KMS-11 (cell line): ENCODE data around the gene MBIP.

Experiments used
- H2AFZ ChIP-seq: fragments of 200-600 bp; sonication (generic); 2 replicates; pipeline ENCODE4 v1.6.1; 2016; ENCODE audit warnings: antibody characterized with exemption, mixed run types, low read depth
- H3K27ac ChIP-seq: fragments of 200-600 bp; sonication (generic); 2 replicates; pipeline ENCODE4 v1.6.1; 2016; ENCODE audit warnings: mild to moderate bottlenecking, mixed run types
- H3K27me3 ChIP-seq: fragments of 200-600 bp; sonication (generic); 2 replicates; pipeline ENCODE4 v1.6.1; 2017; ENCODE audit warnings: mild to moderate bottlenecking, low read depth, mixed run types, moderate library complexity; ENCODE audit not compliant: insufficient read depth
- H3K36me3 ChIP-seq: fragments of 200-600 bp; sonication (generic); 2 replicates; pipeline ENCODE4 v1.6.1; 2017; ENCODE audit warnings: mild to moderate bottlenecking, mixed run types; ENCODE audit not compliant: insufficient read depth
- H3K4me1 ChIP-seq: fragments of 200-600 bp; sonication (generic); 2 replicates; pipeline ENCODE4 v1.6.1; 2016; ENCODE audit warnings: mild to moderate bottlenecking, low read depth, mixed run types; ENCODE audit not compliant: poor library complexity, severe bottlenecking
- H3K4me2 ChIP-seq: fragments of 200-600 bp; sonication (generic); 2 replicates; pipeline ENCODE4 v1.7.0; 2016; ENCODE audit warnings: mild to moderate bottlenecking, mixed run types
- H3K4me3 ChIP-seq: fragments of 200-600 bp; sonication (generic); IDR thresholded peaks from 2 replicates; pipeline ENCODE4 v1.6.1; 2017; ENCODE audit warnings: low read depth, low read length, mixed read lengths; ENCODE audit not compliant: insufficient read depth
- H3K79me2 ChIP-seq: fragments of 200-600 bp; sonication (generic); 2 replicates; pipeline ENCODE4 v1.6.1; 2016; ENCODE audit warnings: low read depth, mixed run types; ENCODE audit not compliant: insufficient read depth
- H3K9ac ChIP-seq: fragments of 200-600 bp; sonication (generic); 2 replicates; pipeline ENCODE4 v1.6.1; 2016; ENCODE audit warnings: mild to moderate bottlenecking, mixed run types
- H4K20me1 ChIP-seq: fragments of 200-600 bp; sonication (generic); 2 replicates; pipeline ENCODE4 v1.6.1; 2016; ENCODE audit warnings: mild to moderate bottlenecking, mixed run types; ENCODE audit not compliant: insufficient read depth
- TF ChIP-seq, protein P1 (sequence below): fragments of 200-600 bp; sonication (generic); conservative IDR thresholded peaks from 2 replicates; pipeline ENCODE4 v1.6.1; 2017; ENCODE audit warnings: low read depth, mild to moderate bottlenecking, antibody characterized with exemption, low read length, moderate library complexity, mixed read lengths

Gene MBIP

GRCh38 chr14:36325853-36326252 lies 5.4 kb upstream of the MBIP start:
- Histone ChIP-seq H3K4me3 (no peak overlapping the region), H3K4me2 (no peak overlapping the region), H3K27ac (no peak overlapping the region), H3K9ac (no peak overlapping the region), H3K27me3 (no peaks in the 10 kb centered on the region), H2AFZ (no peak overlapping the region), H3K36me3 (no peaks in the 10 kb centered on the region), H3K79me2 (no peaks in the 10 kb centered on the region), H4K20me1 (no peaks in the 10 kb centered on the region), H3K4me1 (no peaks in the 10 kb centered on the region)
- TF ChIP-seq, protein P1, sequence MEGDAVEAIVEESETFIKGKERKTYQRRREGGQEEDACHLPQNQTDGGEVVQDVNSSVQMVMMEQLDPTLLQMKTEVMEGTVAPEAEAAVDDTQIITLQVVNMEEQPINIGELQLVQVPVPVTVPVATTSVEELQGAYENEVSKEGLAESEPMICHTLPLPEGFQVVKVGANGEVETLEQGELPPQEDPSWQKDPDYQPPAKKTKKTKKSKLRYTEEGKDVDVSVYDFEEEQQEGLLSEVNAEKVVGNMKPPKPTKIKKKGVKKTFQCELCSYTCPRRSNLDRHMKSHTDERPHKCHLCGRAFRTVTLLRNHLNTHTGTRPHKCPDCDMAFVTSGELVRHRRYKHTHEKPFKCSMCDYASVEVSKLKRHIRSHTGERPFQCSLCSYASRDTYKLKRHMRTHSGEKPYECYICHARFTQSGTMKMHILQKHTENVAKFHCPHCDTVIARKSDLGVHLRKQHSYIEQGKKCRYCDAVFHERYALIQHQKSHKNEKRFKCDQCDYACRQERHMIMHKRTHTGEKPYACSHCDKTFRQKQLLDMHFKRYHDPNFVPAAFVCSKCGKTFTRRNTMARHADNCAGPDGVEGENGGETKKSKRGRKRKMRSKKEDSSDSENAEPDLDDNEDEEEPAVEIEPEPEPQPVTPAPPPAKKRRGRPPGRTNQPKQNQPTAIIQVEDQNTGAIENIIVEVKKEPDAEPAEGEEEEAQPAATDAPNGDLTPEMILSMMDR: no peak

- no peak overlapping the region for H3K9ac ChIP-seq
- H3K79me2 ChIP-seq: peaks cover 3% of the 10 kb centered on the region; the same call in 1 of the 2 replicates
- no peak overlapping the region for H2AFZ ChIP-seq
- no peaks in the 10 kb centered on the region for H3K4me1 ChIP-seq
- no peak overlapping the region for H3K4me3 ChIP-seq
- no peak overlapping the region for H3K4me2 ChIP-seq
- no peaks in the 10 kb centered on the region for H4K20me1 ChIP-seq
- TF ChIP-seq, protein P1: no peak
- no peaks in the 10 kb centered on the region for H3K27me3 ChIP-seq
- H3K36me3 ChIP-seq: no peaks in the 10 kb centered on the region
- H3K27ac ChIP-seq: no peak overlapping the region
These were observed 4.5 kb upstream of the MBIP start for GRCh38 chr14:36324897-36325296.

GRCh38 chr14:36320897-36321381 lies 502 bp upstream of the MBIP start:
- H3K79me2 ChIP-seq: peaks cover 42% of the 10 kb centered on the region
- H3K4me3 ChIP-seq: no peak overlapping the region
- peak overlapping the region; percentile 29; the same call in 1 of the 2 replicates for H3K4me2 ChIP-seq
- no peaks in the 10 kb centered on the region for H4K20me1 ChIP-seq
- peak overlapping the region; percentile 30; the same call in 1 of the 2 replicates for H3K27ac ChIP-seq
- H3K36me3 ChIP-seq: no peaks in the 10 kb centered on the region
- TF ChIP-seq, protein P1: no peak
- peak overlapping the region; percentile 90 for H2AFZ ChIP-seq
- no peak overlapping the region; the same call in 1 of the 2 replicates for H3K9ac ChIP-seq
- peaks cover 13% of the 10 kb centered on the region for H3K4me1 ChIP-seq
- no peaks in the 10 kb centered on the region for H3K27me3 ChIP-seq

DNA sequence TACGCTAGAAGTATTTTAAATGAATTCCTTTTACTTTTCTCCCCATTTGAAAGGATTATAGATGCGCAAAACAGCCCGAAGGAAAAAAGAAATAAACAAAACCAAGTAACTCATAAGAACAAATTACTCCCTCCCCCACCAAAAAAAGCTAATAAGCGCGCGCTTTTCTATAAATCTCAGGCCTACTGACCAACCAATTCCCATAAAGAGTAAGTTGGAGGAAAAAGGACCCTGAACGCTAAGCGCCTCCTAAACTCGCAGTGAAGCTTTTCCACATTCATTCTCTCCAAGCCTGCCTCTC lies 588 bp downstream of the MBIP start:
- Histone ChIP-seq H3K27me3 (no peaks in the 10 kb centered on the region), H4K20me1 (no peaks in the 10 kb centered on the region), H3K9ac (peak overlapping the region; percentile 74), H3K79me2 (peaks cover 42% of the 10 kb centered on the region), H3K36me3 (no peaks in the 10 kb centered on the region), H3K4me1 (peaks cover 13% of the 10 kb centered on the region), H3K27ac (peak overlapping the region; percentile 72), H3K4me3 (no peak overlapping the region), H2AFZ (peak overlapping the region; percentile 90; the same call in 1 of the 2 replicates), H3K4me2 (peak overlapping the region; percentile 84)
- TF ChIP-seq, protein P1: no peak
